HepG2 (cell line): ENCODE results near the gene VAMP2. TPM values are rescaled to one million over a fixed set of nuclear protein-coding genes. Genes with fewer than 3 reads are reported as not detected.

Source experiments
- CCAR2 ChIP-seq: fragments of 200-400 bp; formaldehyde crosslinking; optimal IDR thresholded peaks from 2 replicates; pipeline ENCODE3; 2018; ENCODE audit warnings: low read depth, mild to moderate bottlenecking, low read length, moderate library complexity
- EP300 ChIP-seq, 3 experiments: sonication (generic) in 1 of 3; formaldehyde crosslinking in 1 of 3; IDR thresholded peaks; 2 replicates each; pipeline versions ENCODE4 v1.5.1 to v1.6.1; 2011 to 2020; ENCODE audit warnings: low read depth in 2 of 3, low read length in 2 of 3, borderline replicate concordance in 1 of 3, improper control_type of control experiment in 1 of 3, mild to moderate bottlenecking in 1 of 3, missing genetic modification reagents in 1 of 3, moderate library complexity in 1 of 3
- FOSL1 ChIP-seq: sonication (generic); formaldehyde crosslinking; IDR thresholded peaks from 2 replicates; pipeline ENCODE4 v1.9.0; 2021; ENCODE audit warnings: missing genetic modification reagents, borderline replicate concordance
- GTF2F1 ChIP-seq: fragments of 150-350 bp; IDR thresholded peaks from 2 replicates; pipeline ENCODE4 v1.6.1; 2014; ENCODE audit warnings: low read length
- KDM5B ChIP-seq: sonication (generic); formaldehyde crosslinking; IDR thresholded peaks from 2 replicates; pipeline ENCODE4 v1.4.0; 2020; ENCODE audit warnings: missing genetic modification reagents, mild to moderate bottlenecking, borderline replicate concordance
- MIXL1 ChIP-seq: IDR thresholded peaks from 2 replicates; pipeline ENCODE4 v1.6.1; 2016
- MXD4 ChIP-seq: IDR thresholded peaks from 2 replicates; pipeline ENCODE4 v1.6.1; 2016; ENCODE audit warnings: mild to moderate bottlenecking, missing biosample characterization, missing genetic modification reagents
- SCMH1 ChIP-seq: sonication (generic); formaldehyde crosslinking; IDR thresholded peaks from 2 replicates; pipeline ENCODE4 v1.9.0; 2021; ENCODE audit warnings: missing genetic modification reagents, mild to moderate bottlenecking, borderline replicate concordance
- TCF7L2 ChIP-seq: IDR thresholded peaks from 2 replicates; pipeline ENCODE4 v1.6.1; 2011; ENCODE audit warnings: mild to moderate bottlenecking, low read depth, low read length, moderate library complexity
- TMF1 ChIP-seq: sonication (generic); formaldehyde crosslinking; IDR thresholded peaks from 2 replicates; pipeline ENCODE4 v1.8.1; 2022; ENCODE audit warnings: low read depth, missing genetic modification reagents
- ZNF441 ChIP-seq: sonication (generic); formaldehyde crosslinking; IDR thresholded peaks from 2 replicates; pipeline ENCODE4 v1.7.0; 2021; ENCODE audit warnings: missing genetic modification reagents, borderline replicate concordance
- ZNF512 ChIP-seq: sonication (generic); formaldehyde crosslinking; IDR thresholded peaks from 2 replicates; pipeline ENCODE4 v1.4.0; 2020; ENCODE audit warnings: mild to moderate bottlenecking, missing genetic modification reagents
- ZNF547 ChIP-seq: sonication (generic); formaldehyde crosslinking; IDR thresholded peaks from 2 replicates; pipeline ENCODE4 v1.5.1; 2020; ENCODE audit warnings: mild to moderate bottlenecking, missing genetic modification reagents
- ZNF550 ChIP-seq: sonication (generic); formaldehyde crosslinking; IDR thresholded peaks from 2 replicates; pipeline ENCODE4 v1.4.0; 2020; ENCODE audit warnings: mild to moderate bottlenecking, missing genetic modification reagents, borderline replicate concordance
- ZNF674 ChIP-seq: sonication (generic); formaldehyde crosslinking; IDR thresholded peaks from 2 replicates; pipeline ENCODE4 v1.5.0; 2020; ENCODE audit warnings: low read depth, mild to moderate bottlenecking, missing genetic modification reagents
- polyA plus RNA-seq, 8 experiments: library from polyadenylated mRNA; depleted of rRNA in 3 of 8; stranded (reverse) in 7 of 8; unstranded in 1 of 8; fragments of >200 nt; fragmentation: Illumina TruSeq in 4 of 8; extraction: Trizol in 4 of 8; gene quantifications; 2 replicates each; pipeline versions ENCODE4 v1.2.1 to v1.2.3, GENCODE V29; 2011 to 2016; ENCODE audit warnings: low read depth in 4 of 8, missing spikeins in 1 of 8, mixed read lengths in 1 of 8; ENCODE audit not compliant: insufficient read depth in 1 of 8
- total RNA-seq, 5 experiments: library from RNA; depleted of rRNA; stranded (reverse); fragments of >200 nt; fragmentation: Illumina TruSeq; extraction: Trizol; gene quantifications; 2 replicates each; pipeline ENCODE4 v1.2.3, GENCODE V29; 2016; ENCODE audit warnings: low read depth in 1 of 5
- TF ChIP-seq, protein P1 (sequence below): sonication (generic); formaldehyde crosslinking; IDR thresholded peaks from one replicate; pipeline ENCODE4 v1.5.1; 2020; ENCODE audit warnings: mild to moderate bottlenecking, missing genetic modification reagents; ENCODE audit errors: not compliant biosample characterization
- TF ChIP-seq, protein P2 (sequence below): sonication (generic); formaldehyde crosslinking; IDR thresholded peaks from 2 replicates; pipeline ENCODE4 v1.4.0; 2020; ENCODE audit warnings: mild to moderate bottlenecking, low read depth, missing genetic modification reagents

VAMP2 gene
- total and polyA plus RNA-seq, 2 of the 13 experiments (the other 11 are each of a cell fraction or from before 2014, with no cell fraction given): 3.9 to 17.2 TPM

DNA sequence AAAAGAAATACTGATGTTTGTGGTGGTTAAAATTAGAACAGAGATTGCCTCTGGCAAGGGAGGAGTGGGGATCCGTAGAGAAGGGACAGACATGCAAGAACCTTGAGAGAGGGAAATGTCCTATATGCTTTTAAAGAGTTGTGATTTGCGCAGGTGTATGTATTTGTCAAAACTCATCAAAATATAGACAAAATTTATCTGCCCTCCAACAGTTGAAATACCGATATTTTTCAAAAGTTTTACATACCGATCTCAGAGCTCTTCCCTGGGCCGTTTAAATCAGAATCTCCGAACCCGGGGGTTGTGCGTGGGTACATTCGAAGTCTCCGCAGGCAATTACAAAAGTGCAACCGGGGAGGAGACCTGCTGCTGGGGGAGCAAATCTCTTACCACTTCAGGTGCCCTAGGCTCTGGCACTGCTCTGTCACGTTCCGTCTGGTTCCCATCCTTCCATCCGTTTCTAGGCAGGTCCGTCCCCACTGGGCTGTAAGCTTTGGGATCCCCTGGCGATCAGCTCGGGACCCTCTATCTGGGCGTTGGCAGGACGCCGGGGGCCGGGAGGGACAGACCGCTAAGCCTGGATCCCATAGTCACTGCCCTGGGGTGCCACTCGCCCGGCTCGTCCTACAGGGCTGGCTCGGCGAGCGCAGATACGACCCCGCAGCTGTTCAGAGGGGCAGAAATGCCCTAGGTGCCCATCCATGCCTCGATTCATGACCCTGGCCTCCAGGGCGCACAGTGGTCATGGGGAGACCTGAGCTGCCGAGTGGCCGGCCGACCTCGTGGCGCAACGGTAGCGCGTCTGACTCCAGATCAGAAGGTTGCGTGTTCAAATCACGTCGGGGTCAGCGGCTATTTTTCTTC lies 23.1 kb upstream of the VAMP2 start (continued):
- no peak; the same call in 1 of the 2 replicates for TF ChIP-seq MXD4 (CRISPR knock-in tag)
- TF ChIP-seq FOSL1 (CRISPR knock-in tag): no peak
- no peak for TF ChIP-seq ZNF674
- no peak for TF ChIP-seq ZNF512 (CRISPR knock-in tag)
- TF ChIP-seq, protein P1, sequence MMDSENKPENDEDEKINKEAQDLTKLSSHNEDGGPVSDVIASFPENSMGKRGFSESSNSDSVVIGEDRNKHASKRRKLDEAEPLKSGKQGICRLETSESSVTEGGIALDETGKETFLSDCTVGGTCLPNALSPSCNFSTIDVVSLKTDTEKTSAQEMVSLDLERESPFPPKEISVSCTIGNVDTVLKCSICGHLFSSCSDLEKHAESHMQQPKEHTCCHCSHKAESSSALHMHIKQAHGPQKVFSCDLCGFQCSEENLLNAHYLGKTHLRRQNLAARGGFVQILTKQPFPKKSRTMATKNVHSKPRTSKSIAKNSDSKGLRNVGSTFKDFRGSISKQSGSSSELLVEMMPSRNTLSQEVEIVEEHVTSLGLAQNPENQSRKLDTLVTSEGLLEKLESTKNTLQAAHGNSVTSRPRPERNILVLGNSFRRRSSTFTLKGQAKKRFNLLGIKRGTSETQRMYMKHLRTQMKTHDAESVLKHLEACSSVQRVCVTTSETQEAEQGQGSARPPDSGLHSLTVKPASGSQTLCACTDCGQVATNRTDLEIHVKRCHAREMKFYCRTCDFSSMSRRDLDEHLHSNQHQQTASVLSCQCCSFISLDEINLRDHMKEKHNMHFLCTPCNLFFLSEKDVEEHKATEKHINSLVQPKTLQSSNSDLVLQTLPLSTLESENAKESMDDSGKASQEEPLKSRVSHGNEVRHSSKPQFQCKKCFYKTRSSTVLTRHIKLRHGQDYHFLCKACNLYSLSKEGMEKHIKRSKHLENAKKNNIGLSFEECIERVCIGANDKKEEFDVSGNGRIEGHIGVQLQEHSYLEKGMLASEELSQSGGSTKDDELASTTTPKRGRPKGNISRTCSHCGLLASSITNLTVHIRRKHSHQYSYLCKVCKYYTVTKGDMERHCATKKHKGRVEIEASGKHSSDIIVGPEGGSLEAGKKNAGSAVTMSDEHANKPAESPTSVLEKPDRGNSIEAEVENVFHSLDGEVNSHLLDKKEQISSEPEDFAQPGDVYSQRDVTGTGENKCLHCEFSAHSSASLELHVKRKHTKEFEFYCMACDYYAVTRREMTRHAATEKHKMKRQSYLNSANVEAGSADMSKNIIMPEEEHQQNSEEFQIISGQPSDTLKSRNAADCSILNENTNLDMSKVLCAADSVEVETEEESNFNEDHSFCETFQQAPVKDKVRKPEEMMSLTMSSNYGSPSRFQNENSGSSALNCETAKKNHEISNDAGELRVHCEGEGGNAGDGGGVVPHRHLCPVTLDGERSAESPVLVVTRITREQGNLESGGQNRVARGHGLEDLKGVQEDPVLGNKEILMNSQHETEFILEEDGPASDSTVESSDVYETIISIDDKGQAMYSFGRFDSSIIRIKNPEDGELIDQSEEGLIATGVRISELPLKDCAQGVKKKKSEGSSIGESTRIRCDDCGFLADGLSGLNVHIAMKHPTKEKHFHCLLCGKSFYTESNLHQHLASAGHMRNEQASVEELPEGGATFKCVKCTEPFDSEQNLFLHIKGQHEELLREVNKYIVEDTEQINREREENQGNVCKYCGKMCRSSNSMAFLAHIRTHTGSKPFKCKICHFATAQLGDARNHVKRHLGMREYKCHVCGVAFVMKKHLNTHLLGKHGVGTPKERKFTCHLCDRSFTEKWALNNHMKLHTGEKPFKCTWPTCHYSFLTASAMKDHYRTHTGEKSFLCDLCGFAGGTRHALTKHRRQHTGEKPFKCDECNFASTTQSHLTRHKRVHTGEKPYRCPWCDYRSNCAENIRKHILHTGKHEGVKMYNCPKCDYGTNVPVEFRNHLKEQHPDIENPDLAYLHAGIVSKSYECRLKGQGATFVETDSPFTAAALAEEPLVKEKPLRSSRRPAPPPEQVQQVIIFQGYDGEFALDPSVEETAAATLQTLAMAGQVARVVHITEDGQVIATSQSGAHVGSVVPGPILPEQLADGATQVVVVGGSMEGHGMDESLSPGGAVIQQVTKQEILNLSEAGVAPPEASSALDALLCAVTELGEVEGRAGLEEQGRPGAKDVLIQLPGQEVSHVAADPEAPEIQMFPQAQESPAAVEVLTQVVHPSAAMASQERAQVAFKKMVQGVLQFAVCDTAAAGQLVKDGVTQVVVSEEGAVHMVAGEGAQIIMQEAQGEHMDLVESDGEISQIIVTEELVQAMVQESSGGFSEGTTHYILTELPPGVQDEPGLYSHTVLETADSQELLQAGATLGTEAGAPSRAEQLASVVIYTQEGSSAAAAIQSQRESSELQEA: no peak
- TF ChIP-seq CCAR2: no peak
- TF ChIP-seq ZNF441 (CRISPR knock-in tag): no peak
- TF ChIP-seq EP300 (IDR thresholded peaks at IDR 0.05; ENCODE audit: low read depth in 2 of 2, low read length in 2 of 2): no peak
- no peak for TF ChIP-seq EP300 (CRISPR knock-in tag; IDR thresholded peaks at IDR 0.05; ENCODE audit: borderline replicate concordance)
- TF ChIP-seq MIXL1 (CRISPR knock-in tag): peak; percentile 61; the same call in 1 of the 2 replicates
- TF ChIP-seq ZNF550 (CRISPR knock-in tag): no peak
- TF ChIP-seq ZNF547 (CRISPR knock-in tag): peak; percentile 16; the same call in 1 of the 2 replicates
- no peak for TF ChIP-seq TMF1 (CRISPR knock-in tag)
- no peak for TF ChIP-seq TCF7L2
- no peak for TF ChIP-seq KDM5B (CRISPR knock-in tag)
- no peak for TF ChIP-seq GTF2F1
- TF ChIP-seq SCMH1 (CRISPR knock-in tag): no peak
- TF ChIP-seq, protein P2, sequence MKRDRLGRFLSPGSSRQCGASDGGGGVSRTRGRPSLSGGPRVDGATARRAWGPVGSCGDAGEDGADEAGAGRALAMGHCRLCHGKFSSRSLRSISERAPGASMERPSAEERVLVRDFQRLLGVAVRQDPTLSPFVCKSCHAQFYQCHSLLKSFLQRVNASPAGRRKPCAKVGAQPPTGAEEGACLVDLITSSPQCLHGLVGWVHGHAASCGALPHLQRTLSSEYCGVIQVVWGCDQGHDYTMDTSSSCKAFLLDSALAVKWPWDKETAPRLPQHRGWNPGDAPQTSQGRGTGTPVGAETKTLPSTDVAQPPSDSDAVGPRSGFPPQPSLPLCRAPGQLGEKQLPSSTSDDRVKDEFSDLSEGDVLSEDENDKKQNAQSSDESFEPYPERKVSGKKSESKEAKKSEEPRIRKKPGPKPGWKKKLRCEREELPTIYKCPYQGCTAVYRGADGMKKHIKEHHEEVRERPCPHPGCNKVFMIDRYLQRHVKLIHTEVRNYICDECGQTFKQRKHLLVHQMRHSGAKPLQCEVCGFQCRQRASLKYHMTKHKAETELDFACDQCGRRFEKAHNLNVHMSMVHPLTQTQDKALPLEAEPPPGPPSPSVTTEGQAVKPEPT (CRISPR knock-in tag): no peak
